MM.1S (cell line): ENCODE measurements around the gene SFRP2.

ENCODE experiments used
- DNase-seq: peaks from one replicate; pipeline ENCODE4 v3.0.0-alpha.2; 2015
- H2AFZ ChIP-seq: fragments of 300-600 bp; sonication (generic); 2 replicates; pipeline ENCODE4 v1.6.0; 2016; ENCODE audit warnings: antibody characterized with exemption, low read length
- H3F3A ChIP-seq: fragments of 300-600 bp; sonication (generic); 2 replicates; pipeline ENCODE4 v1.6.1; 2016; ENCODE audit warnings: mild to moderate bottlenecking, antibody characterized with exemption, low read length, moderate library complexity, mixed read lengths; ENCODE audit not compliant: insufficient read depth
- H3K27ac ChIP-seq: fragments of 300-600 bp; sonication (generic); 2 replicates; pipeline ENCODE4 v1.5.1; 2016; ENCODE audit warnings: mild to moderate bottlenecking, low read length
- H3K27me3 ChIP-seq: fragments of 300-600 bp; sonication (generic); replicated peaks from 2 replicates; pipeline ENCODE4 v1.6.0; 2016; ENCODE audit warnings: low read length; ENCODE audit not compliant: insufficient read depth
- H3K36me3 ChIP-seq: fragments of 300-600 bp; sonication (generic); replicated peaks from 2 replicates; pipeline ENCODE4 v1.6.1; 2016; ENCODE audit warnings: mild to moderate bottlenecking, low read length, mixed read lengths; ENCODE audit not compliant: insufficient read depth
- H3K4me1 ChIP-seq: fragments of 300-600 bp; sonication (generic); 2 replicates; pipeline ENCODE4 v1.6.1; 2016; ENCODE audit warnings: low read length, mixed read lengths
- H3K4me2 ChIP-seq: fragments of 300-600 bp; sonication (generic); 2 replicates; pipeline ENCODE4 v1.6.0; 2016; ENCODE audit warnings: low read depth, low read length
- H3K4me3 ChIP-seq: fragments of 300-600 bp; sonication (generic); 2 replicates; pipeline ENCODE4 v1.5.1; 2016; ENCODE audit warnings: low read length, mixed read lengths
- H3K79me2 ChIP-seq: fragments of 300-600 bp; sonication (generic); 2 replicates; pipeline ENCODE4 v1.6.1; 2016; ENCODE audit warnings: mixed run types, low read length, mixed read lengths
- H3K9ac ChIP-seq: fragments of 300-600 bp; sonication (generic); 2 replicates; pipeline ENCODE4 v1.6.1; 2016; ENCODE audit warnings: low read length, mixed read lengths
- H3K9me2 ChIP-seq: fragments of 300-600 bp; sonication (generic); replicated peaks from 2 replicates; pipeline ENCODE4 v1.6.1; 2016; ENCODE audit warnings: mild to moderate bottlenecking, low read length, mixed read lengths; ENCODE audit not compliant: insufficient read depth
- H3K9me3 ChIP-seq: fragments of 300-600 bp; sonication (generic); replicated peaks from 2 replicates; pipeline ENCODE4 v1.6.1; 2016; ENCODE audit warnings: mild to moderate bottlenecking, low read length, mixed read lengths; ENCODE audit not compliant: insufficient read depth
- H4K20me1 ChIP-seq: fragments of 300-600 bp; sonication (generic); 2 replicates; pipeline ENCODE4 v1.6.1; 2016; ENCODE audit warnings: mild to moderate bottlenecking, low read length, moderate library complexity, mixed read lengths; ENCODE audit not compliant: insufficient read depth
- CTCF ChIP-seq: fragments of 300-600 bp; sonication (generic); IDR thresholded peaks from 2 replicates; pipeline ENCODE4 v1.5.1; 2016; ENCODE audit warnings: antibody characterized with exemption, low read length, mixed read lengths
- EZH2 ChIP-seq: fragments of 300-600 bp; sonication (generic); optimal IDR thresholded peaks from 2 replicates; pipeline ENCODE3; 2017; ENCODE audit warnings: low read depth, mild to moderate bottlenecking, antibody characterized with exemption, low read length, mixed read lengths
- EZH2phosphoT487 ChIP-seq: fragments of 300-600 bp; sonication (generic); IDR thresholded peaks from 2 replicates; pipeline ENCODE4 v1.6.1; 2018; ENCODE audit warnings: antibody characterized with exemption, low read length

The SFRP2 gene

GRCh38 chr4:153806073-153806472 lies 17.2 kb upstream of the SFRP2 start:
- Histone ChIP-seq H4K20me1 (no peaks in the 10 kb centered on the region), H2AFZ (no peak overlapping the region), H3K36me3 (no peaks in the 10 kb centered on the region), H3K4me3 (no peak overlapping the region), H3F3A (no peaks in the 10 kb centered on the region), H3K9ac (no peak overlapping the region), H3K27me3 (no peaks in the 10 kb centered on the region), H3K27ac (no peak overlapping the region), H3K79me2 (no peaks in the 10 kb centered on the region), H3K4me1 (no peaks in the 10 kb centered on the region), H3K4me2 (no peak overlapping the region), H3K9me2 (no peaks in the 10 kb centered on the region), H3K9me3 (no peaks in the 10 kb centered on the region)
- TF ChIP-seq CTCF (no peak), EZH2 (no peak), EZH2phosphoT487 (no peak)
- DNase-seq: no peak

- no peaks in the 10 kb centered on the region for H3K27me3 ChIP-seq
- H3K4me1 ChIP-seq: no peaks in the 10 kb centered on the region
- H4K20me1 ChIP-seq: no peaks in the 10 kb centered on the region
- H3K9me3 ChIP-seq: no peaks in the 10 kb centered on the region
- no peaks in the 10 kb centered on the region for H3F3A ChIP-seq
- H3K4me3 ChIP-seq: no peak overlapping the region
- DNase-seq: peak; percentile 11
- H3K79me2 ChIP-seq: no peaks in the 10 kb centered on the region
- H3K9me2 ChIP-seq: no peaks in the 10 kb centered on the region
- no peak overlapping the region for H3K9ac ChIP-seq
- H3K4me2 ChIP-seq: no peak overlapping the region
- H2AFZ ChIP-seq: no peak overlapping the region
- TF ChIP-seq CTCF (no peak), EZH2phosphoT487 (no peak), EZH2 (no peak)
- H3K36me3 ChIP-seq: no peaks in the 10 kb centered on the region
- no peak overlapping the region for H3K27ac ChIP-seq
Measured at GRCh38 chr4:153804722-153805121, 15.8 kb upstream of the SFRP2 start.

- no peaks in the 10 kb centered on the region for H3K79me2 ChIP-seq
- H3K4me1 ChIP-seq: no peaks in the 10 kb centered on the region
- no peaks in the 10 kb centered on the region for H4K20me1 ChIP-seq
- no peaks in the 10 kb centered on the region for H3K36me3 ChIP-seq
- no peaks in the 10 kb centered on the region for H3K27me3 ChIP-seq
- no peaks in the 10 kb centered on the region for H3F3A ChIP-seq
- H3K4me3 ChIP-seq: no peak overlapping the region
- no peak for DNase-seq
- TF ChIP-seq EZH2 (no peak), CTCF (no peak), EZH2phosphoT487 (no peak)
- H3K9me3 ChIP-seq: no peaks in the 10 kb centered on the region
- no peak overlapping the region for H2AFZ ChIP-seq
- no peak overlapping the region for H3K9ac ChIP-seq
- no peak overlapping the region for H3K4me2 ChIP-seq
- H3K27ac ChIP-seq: no peak overlapping the region
- no peaks in the 10 kb centered on the region for H3K9me2 ChIP-seq
Measured at GRCh38 chr4:153799694-153800074, 10.8 kb upstream of the SFRP2 start.
